ENCODE data around the gene TOR1AIP2.

DNA sequence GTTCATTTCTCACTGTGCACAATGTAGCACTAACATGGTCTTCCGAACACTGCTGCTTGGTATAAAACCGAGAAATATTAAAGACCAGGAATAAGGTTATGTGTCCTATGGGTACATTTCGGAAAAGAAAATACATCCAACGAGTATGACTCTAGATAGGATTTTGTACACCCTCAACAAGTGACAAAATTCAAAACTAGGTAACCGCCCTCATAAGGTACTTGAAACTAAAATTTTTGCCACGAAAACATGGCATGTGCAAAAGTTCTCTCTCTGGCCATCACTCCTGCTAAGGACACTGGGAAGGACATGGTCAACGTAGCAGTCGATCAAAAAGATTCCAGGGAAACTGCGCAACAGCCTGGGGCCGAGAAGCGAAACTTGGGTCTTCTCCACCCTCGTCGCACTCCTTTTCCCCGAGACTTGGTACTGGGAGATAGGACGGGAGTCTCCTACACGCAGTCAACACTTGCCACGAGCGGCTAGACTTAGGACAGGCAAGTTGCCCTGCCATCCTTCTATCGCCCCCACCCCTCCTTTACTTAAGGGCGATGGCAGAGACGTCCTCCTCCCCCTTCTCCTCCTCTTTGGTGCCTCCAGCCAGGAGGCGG is 4.1 kb upstream of the TOR1AIP2 start:
- TF ChIP-seq RXRA (IDR thresholded peaks at IDR 0.05; ENCODE audit: borderline replicate concordance, low read depth) = no peak
- TF ChIP-seq, protein P1, sequence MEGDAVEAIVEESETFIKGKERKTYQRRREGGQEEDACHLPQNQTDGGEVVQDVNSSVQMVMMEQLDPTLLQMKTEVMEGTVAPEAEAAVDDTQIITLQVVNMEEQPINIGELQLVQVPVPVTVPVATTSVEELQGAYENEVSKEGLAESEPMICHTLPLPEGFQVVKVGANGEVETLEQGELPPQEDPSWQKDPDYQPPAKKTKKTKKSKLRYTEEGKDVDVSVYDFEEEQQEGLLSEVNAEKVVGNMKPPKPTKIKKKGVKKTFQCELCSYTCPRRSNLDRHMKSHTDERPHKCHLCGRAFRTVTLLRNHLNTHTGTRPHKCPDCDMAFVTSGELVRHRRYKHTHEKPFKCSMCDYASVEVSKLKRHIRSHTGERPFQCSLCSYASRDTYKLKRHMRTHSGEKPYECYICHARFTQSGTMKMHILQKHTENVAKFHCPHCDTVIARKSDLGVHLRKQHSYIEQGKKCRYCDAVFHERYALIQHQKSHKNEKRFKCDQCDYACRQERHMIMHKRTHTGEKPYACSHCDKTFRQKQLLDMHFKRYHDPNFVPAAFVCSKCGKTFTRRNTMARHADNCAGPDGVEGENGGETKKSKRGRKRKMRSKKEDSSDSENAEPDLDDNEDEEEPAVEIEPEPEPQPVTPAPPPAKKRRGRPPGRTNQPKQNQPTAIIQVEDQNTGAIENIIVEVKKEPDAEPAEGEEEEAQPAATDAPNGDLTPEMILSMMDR (IDR thresholded peaks at IDR 0.05) = no peak
- TF ChIP-seq FOSL2 (IDR thresholded peaks at IDR 0.05; ENCODE audit: borderline replicate concordance, low read depth) = no peak
- no peak for TF ChIP-seq RAD21 (IDR thresholded peaks at IDR 0.05; ENCODE audit: low read length)
- TF ChIP-seq, protein P2, sequence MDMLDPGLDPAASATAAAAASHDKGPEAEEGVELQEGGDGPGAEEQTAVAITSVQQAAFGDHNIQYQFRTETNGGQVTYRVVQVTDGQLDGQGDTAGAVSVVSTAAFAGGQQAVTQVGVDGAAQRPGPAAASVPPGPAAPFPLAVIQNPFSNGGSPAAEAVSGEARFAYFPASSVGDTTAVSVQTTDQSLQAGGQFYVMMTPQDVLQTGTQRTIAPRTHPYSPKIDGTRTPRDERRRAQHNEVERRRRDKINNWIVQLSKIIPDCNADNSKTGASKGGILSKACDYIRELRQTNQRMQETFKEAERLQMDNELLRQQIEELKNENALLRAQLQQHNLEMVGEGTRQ (IDR thresholded peaks at IDR 0.05; ENCODE audit: borderline replicate concordance, low read depth, low read length) = no peak
- no peak for TF ChIP-seq JUND (IDR thresholded peaks at IDR 0.05)
- no peak for TF ChIP-seq EP300 (IDR thresholded peaks at IDR 0.05; ENCODE audit: borderline replicate concordance in 1 of 2, low read depth in 1 of 2, low read length in 1 of 2)

All from SK-N-SH (cell line).